DMS153 treated with DMSO at 0.1 percent for 48 hours (cell line): ENCODE results near the gene WDR86.

Experiments used
- DNase-seq: peaks from one replicate; lab custom pipeline; 2025; ENCODE audit not compliant: unreplicated experiment; lab: John Stamatoyannopoulos, UW

Gene WDR86

GRCh38 chr7:151439855-151440798, 30.3 kb upstream of the WDR86 start, which contains the start of gene CRYGN:
TSS of gene CRYGN (minus strand) at chr7:151440141. CDS start at chr7:151439917, 224 bp downstream.
- DNase-seq = no peak

- no peak for DNase-seq
Measured at GRCh38 chr7:151438864-151439601, 29.2 kb upstream of the WDR86 start.

DNA sequence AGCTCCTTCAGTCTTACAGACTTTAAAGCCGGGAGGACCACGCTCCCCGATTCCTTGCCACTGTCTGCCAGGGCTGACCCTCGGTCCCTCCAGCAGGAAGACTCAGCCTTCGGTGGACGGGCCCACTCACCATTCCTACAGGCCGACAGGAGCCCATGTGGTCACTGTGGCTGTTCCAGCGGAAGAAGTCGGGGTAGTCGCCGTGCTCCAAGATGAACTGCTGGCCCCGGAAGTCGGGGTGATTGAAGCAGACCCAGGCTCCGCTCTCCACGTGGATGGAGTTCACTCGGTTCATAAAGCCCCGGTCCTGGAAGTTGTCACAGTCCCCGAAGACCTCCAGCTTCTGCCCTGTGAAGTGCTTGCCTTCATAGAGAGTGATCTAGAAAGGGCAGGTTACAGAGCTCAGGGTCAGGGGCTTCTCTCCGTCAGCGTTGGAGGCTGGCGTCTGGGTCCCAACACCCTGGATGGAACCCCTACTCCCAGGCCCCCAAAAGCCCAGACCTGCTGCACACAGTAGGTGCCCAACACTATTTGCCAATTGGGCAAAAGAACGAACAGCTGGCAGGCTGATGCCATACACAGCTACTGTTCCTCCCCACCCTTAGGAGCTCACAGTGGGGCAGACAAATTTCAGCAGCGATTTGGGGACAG, 28.2 kb upstream of the WDR86 start:
- DNase-seq = no peak

DNA sequence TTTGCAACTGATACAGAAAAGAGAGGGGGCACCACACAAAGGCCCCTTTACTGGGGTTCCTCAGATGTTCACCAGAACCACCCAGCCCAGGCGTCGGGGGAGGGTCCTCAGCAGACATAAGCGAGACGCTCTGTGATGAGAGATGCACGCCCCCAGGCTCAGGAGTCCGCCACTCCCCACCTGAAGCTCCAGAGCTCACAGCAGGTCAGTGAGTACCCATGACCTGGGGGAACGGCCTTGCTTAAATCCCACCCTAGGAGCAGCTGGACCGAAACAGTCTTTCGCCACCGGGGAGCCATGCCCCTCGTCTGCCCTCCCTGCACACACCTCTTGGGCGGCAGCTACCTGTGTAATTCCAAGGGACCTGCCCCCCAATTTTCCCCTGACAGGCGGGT, 27.3 kb upstream of the WDR86 start:
- no peak for DNase-seq

DNA sequence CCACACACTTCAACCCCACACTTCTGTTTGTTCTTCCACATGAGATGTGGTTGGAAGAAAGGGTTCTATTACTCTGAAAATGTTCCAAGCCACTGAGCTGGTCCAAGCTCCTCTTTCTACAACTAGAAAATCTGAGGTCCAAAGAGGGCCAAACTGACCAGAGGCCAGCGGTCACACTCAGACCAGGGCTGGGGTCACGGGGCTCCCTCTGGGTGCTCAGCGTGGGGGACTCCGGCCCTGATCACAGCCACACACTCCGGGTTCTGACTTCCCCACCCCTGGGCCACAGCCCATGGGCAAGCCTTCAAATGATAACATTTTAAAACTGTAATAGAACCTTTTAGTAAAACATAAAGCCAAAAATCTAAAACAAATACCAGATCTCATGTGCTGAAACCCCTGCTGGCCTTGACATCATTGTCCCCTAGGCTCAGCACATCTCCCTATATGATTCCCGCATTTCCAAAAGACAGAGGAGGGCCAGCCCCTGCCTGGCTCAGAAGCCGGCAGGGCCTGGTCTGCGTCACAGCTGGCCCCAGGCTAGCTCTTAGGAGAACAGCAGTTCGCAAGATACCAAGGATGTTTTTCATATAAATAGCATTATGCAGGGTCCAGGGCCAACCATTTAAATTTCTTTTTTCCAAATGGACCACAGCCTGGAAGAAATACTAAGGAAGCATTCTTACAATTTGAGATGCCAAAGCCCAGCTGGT, 26.8 kb upstream of the WDR86 start:
- DNase-seq = no peak

DNA sequence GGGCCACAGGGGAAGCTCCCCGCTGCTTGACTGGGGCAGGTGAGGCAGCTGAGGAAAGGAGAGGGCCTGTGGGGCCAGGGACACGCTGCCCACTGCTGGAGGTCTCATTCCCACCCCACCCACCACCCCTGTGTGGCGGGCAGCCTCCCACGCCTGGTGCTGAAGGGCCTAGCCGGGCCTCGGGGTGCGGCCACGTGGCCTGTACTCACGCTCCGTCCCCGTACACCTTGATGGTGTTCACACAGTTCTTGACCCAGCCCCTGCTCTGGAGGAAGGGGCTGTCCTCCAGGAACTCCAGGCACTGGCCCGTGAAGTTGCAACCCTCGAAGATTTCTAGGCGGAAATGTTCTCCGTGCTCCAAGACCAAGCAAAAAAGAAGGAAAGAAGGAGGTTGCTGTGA, 26.1 kb upstream of the WDR86 start:
- DNase-seq = no peak

GRCh38 chr7:151435103-151435916, 25.5 kb upstream of the WDR86 start:
- no peak for DNase-seq

DNA sequence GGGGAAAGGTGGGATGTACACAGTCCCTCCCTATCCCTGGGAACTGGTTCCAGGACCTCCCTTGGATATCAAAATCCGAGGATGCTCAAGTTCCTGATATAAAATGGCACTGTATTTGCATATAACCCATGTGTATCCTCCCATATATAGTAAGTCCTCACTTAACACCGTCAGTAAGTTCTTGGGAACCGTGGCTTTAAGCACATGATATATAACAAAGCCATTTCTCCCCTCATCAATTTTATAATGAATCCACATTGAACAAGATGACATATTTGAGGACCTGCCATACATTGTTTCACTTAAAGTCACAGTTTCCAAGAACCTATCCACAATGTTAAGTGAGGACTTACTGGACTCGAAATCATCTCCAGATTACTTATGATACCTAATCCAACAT, 24.7 kb upstream of the WDR86 start:
- no peak for DNase-seq

GRCh38 chr7:151433721-151434400, 24.0 kb upstream of the WDR86 start:
- DNase-seq = no peak

GRCh38 chr7:151432658-151433521, 23.1 kb upstream of the WDR86 start:
- no peak for DNase-seq

DNA sequence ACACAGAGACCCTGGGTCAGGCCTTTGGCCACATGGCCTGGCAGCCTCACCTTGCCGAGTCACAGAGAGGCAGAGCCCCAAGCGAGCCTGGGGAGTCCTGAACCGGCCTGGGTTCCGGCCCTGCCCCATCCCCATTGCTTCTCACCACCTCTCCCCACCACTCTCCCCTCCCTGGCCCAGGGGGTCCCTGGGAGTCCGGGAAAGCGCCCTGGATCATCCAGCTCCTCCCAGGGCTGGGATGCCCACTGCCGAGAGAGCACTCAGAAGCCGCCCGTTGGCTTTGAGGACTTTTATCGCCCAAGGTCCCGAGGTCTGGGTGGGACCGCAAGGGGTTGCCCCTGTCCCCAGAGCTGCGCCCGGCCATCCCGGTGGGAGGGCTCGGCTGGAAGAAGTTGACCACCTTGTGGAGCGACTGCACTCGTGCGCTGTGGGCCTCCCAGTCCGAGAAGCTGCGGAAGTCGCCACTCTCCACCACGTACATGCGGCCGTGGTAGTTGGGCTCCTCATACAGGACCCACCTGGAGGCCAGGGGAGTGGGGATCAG, 22.0 kb upstream of the WDR86 start:
- DNase-seq = no peak

DNA sequence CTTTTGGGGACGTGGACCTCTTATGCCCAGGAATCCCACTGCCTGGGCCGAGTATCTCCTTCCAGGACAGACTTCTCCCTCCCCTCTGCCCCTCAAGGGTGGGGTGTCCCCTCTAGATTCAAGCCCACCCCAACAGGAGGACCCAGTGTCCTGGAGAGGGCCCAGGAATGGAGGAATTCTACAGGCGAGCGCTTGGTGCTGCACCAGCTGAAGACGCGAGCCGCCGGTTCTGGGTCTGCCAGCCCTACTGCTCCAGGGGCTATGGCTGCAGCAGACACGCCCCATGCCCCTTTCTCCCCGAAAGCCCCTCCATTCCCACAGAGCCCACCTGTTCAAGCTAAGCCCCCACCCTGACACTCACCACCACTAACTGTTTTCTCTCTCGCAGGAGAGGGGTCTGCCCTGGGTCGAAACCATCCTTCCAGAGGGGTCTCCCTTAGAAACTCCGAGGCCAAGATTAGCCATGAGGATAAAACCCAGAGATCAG, 21.5 kb upstream of the WDR86 start:
- DNase-seq = no peak

DNA sequence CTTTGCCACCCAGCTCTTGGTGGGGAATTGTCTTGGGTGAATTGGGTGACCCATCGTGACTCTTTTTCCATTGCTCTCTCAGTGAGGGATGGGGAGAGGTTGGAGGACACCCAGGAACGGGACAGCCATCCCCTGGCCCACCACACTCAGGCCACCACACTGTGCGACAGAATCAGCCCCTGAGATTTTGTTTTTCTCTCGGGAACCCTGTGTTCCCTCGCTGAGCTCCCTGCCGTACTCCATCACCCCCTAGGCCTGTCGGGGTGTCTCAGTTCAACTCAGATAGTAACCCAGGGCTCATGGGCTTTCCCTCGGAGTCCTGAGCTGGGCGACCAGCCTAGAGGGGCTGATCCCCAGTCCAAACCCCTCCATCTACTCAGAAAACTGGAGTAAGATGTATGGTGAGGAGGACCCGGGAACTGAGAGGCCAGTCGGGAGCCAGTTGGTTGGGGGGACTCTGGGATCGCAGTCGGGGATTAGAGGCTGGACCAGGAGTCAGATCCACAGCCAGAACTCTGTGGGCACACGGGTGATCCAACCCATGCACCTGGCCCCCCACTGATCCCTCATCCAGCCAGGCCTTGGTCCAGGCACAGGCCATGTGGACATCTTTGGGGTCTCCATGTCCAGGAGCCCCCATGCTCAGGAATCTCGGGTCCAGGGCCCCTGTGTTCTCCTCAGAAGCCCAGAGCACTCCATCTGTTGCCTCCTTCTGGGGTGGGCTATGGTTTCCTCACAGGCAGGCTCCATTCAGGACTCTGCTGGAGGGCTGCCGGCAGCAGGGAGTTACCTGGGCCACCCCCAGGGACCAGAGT, 20.8 kb upstream of the WDR86 start:
- DNase-seq = no peak

GRCh38 chr7:151429560-151430331, 19.9 kb upstream of the WDR86 start:
- peak; percentile 73 for DNase-seq

DNA sequence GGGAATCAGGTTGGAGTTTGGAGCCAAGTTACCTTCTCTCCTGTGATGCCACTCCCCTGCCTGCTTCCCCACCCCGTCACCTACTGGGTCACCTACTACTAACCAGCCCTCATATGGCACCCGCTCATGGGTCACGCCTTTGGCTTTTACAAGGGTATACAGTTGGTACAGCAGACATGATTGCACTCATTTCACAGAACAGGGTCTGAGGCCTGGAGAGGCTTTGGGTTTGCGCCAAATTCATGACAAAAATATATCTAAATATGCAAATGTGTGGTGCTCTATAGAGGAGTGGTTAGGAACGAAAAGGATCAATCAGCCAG, 19.4 kb upstream of the WDR86 start:
- no peak for DNase-seq

DNA sequence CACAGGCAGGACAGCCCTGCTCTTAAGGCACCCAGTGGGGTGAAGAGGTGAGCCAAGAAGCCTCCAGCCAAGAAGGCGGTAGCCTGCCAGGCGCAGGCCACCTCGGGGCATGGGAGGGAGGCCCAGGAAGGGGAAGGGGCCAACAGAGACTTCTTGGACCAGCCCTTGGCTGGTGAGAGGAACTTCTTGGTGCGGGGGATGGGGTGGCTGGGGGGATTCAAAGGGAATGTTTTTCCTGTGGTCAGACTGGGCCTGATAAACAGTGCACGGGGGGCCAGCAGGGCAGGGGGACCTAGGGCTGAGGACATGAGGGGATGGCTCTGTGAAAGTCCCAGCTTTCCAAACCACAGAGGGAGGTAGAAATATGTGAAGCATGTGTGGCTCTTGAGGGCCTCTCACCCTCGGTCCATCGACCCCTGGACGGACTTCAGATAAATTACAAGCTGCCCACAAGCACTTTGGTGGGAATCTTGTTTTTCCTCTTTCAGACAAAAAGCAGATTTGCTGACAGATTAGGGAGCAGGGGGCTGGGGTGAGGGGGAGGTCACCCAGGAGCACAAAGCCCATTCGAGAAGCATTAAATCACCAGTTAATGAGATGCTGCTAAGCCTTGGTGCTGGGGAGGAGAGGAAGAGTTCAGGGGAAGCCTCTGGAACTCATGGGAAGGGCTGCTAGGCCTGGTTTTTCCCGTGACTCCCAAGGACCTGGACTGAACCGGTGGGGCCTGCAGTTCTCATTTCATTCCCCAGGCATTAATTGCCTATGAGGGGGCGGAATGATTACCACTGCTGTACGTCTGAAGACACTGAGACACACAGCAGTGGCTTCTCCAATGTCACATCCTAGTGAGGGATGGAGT, 18.8 kb upstream of the WDR86 start:
- no peak for DNase-seq
